ENCODE results near the gene KCNMA1. TPM values are rescaled to one million over a fixed set of nuclear protein-coding genes. Genes with fewer than 3 reads are reported as not detected.

KCNMA1 gene
- total RNA-seq, 2 donors from 2014 or later = 29.1 to 37.9 TPM

- intact Hi-C loops (cut with DNase I) = no loop called here
- H3K9me3 ChIP-seq = no peaks in the 10 kb centered on the region
- H3K36me3 ChIP-seq = no peaks in the 10 kb centered on the region
- 84% methylated on average over 9 of the region's 9 CpGs for WGBS
- no peaks in the 10 kb centered on the region for H3K27me3 ChIP-seq (replicated peaks; ENCODE audit: insufficient read depth)
- no peaks in the 10 kb centered on the region for H3K4me1 ChIP-seq (replicated peaks)
- TF ChIP-seq POLR2AphosphoS5 (IDR thresholded peaks at IDR 0.05) (no peak), POLR2A (IDR thresholded peaks at IDR 0.05) (no peak), CTCF (IDR thresholded peaks at IDR 0.05) (no peak)
- H3K27ac ChIP-seq = no peak overlapping the region
- no peak for DNase-seq (ENCODE audit: low spot score)
- no peak overlapping the region for H3K4me3 ChIP-seq
Observed at GRCh38 chr10:77463967-77464745, 173.5 kb downstream of the KCNMA1 start.

- intact Hi-C loops (cut with DNase I) = no loop called here
- no peaks in the 10 kb centered on the region for H3K27me3 ChIP-seq (replicated peaks; ENCODE audit: insufficient read depth)
- H3K27ac ChIP-seq = no peak overlapping the region
- DNase-seq (ENCODE audit: low spot score) = no peak
- no peaks in the 10 kb centered on the region for H3K36me3 ChIP-seq
- no peak for TF ChIP-seq POLR2AphosphoS5 (IDR thresholded peaks at IDR 0.05)
- 48% methylated on average over 4 of the region's 4 CpGs for WGBS
- H3K4me3 ChIP-seq = no peak overlapping the region
- no peaks in the 10 kb centered on the region for H3K9me3 ChIP-seq
- no peaks in the 10 kb centered on the region for H3K4me1 ChIP-seq (replicated peaks)
Observed at GRCh38 chr10:77463499-77463898, 174.1 kb downstream of the KCNMA1 start.

GRCh38 chr10:77461636-77462296 lies 175.8 kb downstream of the KCNMA1 start:
- H3K4me1 ChIP-seq (replicated peaks) = no peaks in the 10 kb centered on the region
- no peaks in the 10 kb centered on the region for H3K27me3 ChIP-seq (replicated peaks; ENCODE audit: insufficient read depth)
- TF ChIP-seq CTCF (IDR thresholded peaks at IDR 0.05) (no peak), POLR2AphosphoS5 (IDR thresholded peaks at IDR 0.05) (no peak), POLR2A (IDR thresholded peaks at IDR 0.05) (no peak)
- intact Hi-C loops (cut with DNase I) = no loop called here
- H3K4me3 ChIP-seq = no peak overlapping the region
- H3K36me3 ChIP-seq = no peaks in the 10 kb centered on the region
- H3K27ac ChIP-seq = no peak overlapping the region
- H3K9me3 ChIP-seq = no peaks in the 10 kb centered on the region
- no peak for DNase-seq (ENCODE audit: low spot score)
- WGBS = 71% methylated on average over 7 of the region's 7 CpGs

DNA sequence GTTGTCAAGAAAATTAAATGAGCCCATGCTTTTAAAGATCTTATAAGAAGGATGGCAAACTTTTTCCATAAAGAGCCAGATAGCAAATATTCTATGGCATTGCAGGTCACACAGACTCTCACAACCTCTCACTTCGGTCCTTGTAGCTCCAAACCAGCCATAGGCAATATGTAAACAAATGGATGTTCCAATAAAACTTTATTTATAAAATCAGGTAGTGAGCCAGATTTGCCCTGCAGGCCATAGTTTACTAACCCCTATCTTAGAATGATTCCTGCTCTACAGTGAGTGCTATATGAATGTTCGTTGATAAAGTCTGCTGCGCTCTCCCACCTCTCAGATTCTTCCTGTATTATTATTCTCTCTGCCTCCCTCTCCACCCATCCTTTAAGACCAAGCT lies 177.7 kb downstream of the KCNMA1 start:
- intact Hi-C loops (cut with DNase I) = no loop called here
- TF ChIP-seq POLR2AphosphoS5 (IDR thresholded peaks at IDR 0.05) (no peak), CTCF (IDR thresholded peaks at IDR 0.05) (no peak), POLR2A (IDR thresholded peaks at IDR 0.05) (no peak)
- WGBS = 95% methylated on average over 3 of the region's 3 CpGs
- H3K27ac ChIP-seq = no peak overlapping the region
- H3K36me3 ChIP-seq = no peaks in the 10 kb centered on the region
- H3K27me3 ChIP-seq (replicated peaks; ENCODE audit: insufficient read depth) = no peaks in the 10 kb centered on the region
- no peaks in the 10 kb centered on the region for H3K9me3 ChIP-seq
- no peaks in the 10 kb centered on the region for H3K4me1 ChIP-seq (replicated peaks)
- DNase-seq (ENCODE audit: low spot score) = no peak
- no peak overlapping the region for H3K4me3 ChIP-seq

- WGBS = 76% methylated on average over 3 of the region's 3 CpGs
- DNase-seq (ENCODE audit: low spot score) = no peak
- intact Hi-C loops (cut with DNase I) = no loop called here
- no peak overlapping the region for H3K4me3 ChIP-seq
- TF ChIP-seq POLR2A (IDR thresholded peaks at IDR 0.05) (no peak), CTCF (IDR thresholded peaks at IDR 0.05) (no peak), POLR2AphosphoS5 (IDR thresholded peaks at IDR 0.05) (no peak)
- H3K27me3 ChIP-seq (replicated peaks; ENCODE audit: insufficient read depth) = no peaks in the 10 kb centered on the region
- no peaks in the 10 kb centered on the region for H3K9me3 ChIP-seq
- no peak overlapping the region for H3K27ac ChIP-seq
- no peaks in the 10 kb centered on the region for H3K4me1 ChIP-seq (replicated peaks)
- no peaks in the 10 kb centered on the region for H3K36me3 ChIP-seq
Observed at GRCh38 chr10:77458986-77459590, 178.5 kb downstream of the KCNMA1 start.
